GM23338 (cell line): ENCODE results near the gene RAB9B. TPM values are rescaled to one million over a fixed set of nuclear protein-coding genes. Genes with fewer than 3 reads are reported as not detected.

Source experiments
- ATAC-seq: fragments of 200-7000 bp; cut with Tn5 transposase; 3 replicates; pipeline ENCODE4 v1.9.1; 2020
- DNase-seq: peaks from one replicate; pipeline ENCODE4 v3.0.0-alpha.2; 2015; ENCODE audit warnings: low spot score
- H2AFZ ChIP-seq: fragments of 200-600 bp; sonication (generic); 2 replicates; pipeline ENCODE4 v1.8.0; 2016; ENCODE audit warnings: antibody characterized with exemption, mild to moderate bottlenecking, moderate library complexity
- H3F3A ChIP-seq: fragments of 200-600 bp; sonication (generic); replicated peaks from 2 replicates; pipeline ENCODE4 v1.8.0; 2017; ENCODE audit warnings: antibody characterized with exemption, mixed run types, low read depth
- H3K27ac ChIP-seq: fragments of 200-600 bp; sonication (generic); 2 replicates; pipeline ENCODE4 v1.6.1; 2016; ENCODE audit warnings: low read depth
- H3K27me3 ChIP-seq: fragments of 200-600 bp; sonication (generic); 2 replicates; pipeline ENCODE4 v1.8.0; 2016; ENCODE audit warnings: mild to moderate bottlenecking, mixed run types, moderate library complexity; ENCODE audit not compliant: insufficient read depth
- H3K36me3 ChIP-seq: fragments of 200-600 bp; sonication (generic); 2 replicates; pipeline ENCODE4 v1.8.0; 2016; ENCODE audit warnings: mild to moderate bottlenecking; ENCODE audit not compliant: insufficient read depth
- H3K4me1 ChIP-seq: fragments of 200-600 bp; sonication (generic); 2 replicates; pipeline ENCODE4 v1.8.0; 2016; ENCODE audit warnings: mild to moderate bottlenecking, moderate library complexity; ENCODE audit not compliant: insufficient read depth
- H3K4me2 ChIP-seq: fragments of 200-600 bp; sonication (generic); 2 replicates; pipeline ENCODE4 v1.7.1; 2017; ENCODE audit warnings: mixed run types
- H3K4me3 ChIP-seq: fragments of 200-600 bp; sonication (generic); 2 replicates; pipeline ENCODE4 v1.6.1; 2016; ENCODE audit warnings: mixed run types
- H3K79me2 ChIP-seq: fragments of 200-600 bp; sonication (generic); replicated peaks from 2 replicates; pipeline ENCODE4 v1.8.0; 2017; ENCODE audit warnings: mild to moderate bottlenecking; ENCODE audit not compliant: insufficient read depth
- H3K9me2 ChIP-seq: fragments of 200-600 bp; sonication (generic); 2 replicates; pipeline ENCODE4 v1.8.0; 2017; ENCODE audit not compliant: insufficient read depth
- H4K20me1 ChIP-seq: fragments of 200-600 bp; sonication (generic); replicated peaks from 2 replicates; pipeline ENCODE4 v1.8.0; 2017; ENCODE audit warnings: mild to moderate bottlenecking; ENCODE audit not compliant: insufficient read depth
- H3K27ac Mint-ChIP-seq: 2 replicates; pipeline ENCODE4 v1.8.0; 2020; ENCODE audit warnings: inconsistent platforms, mild to moderate bottlenecking, moderate library complexity, mixed read lengths
- H3K27me3 Mint-ChIP-seq: 3 replicates; pipeline ENCODE4 v1.8.0; 2022; ENCODE audit warnings: low read depth, mild to moderate bottlenecking, moderate library complexity, mixed read lengths, inconsistent platforms; ENCODE audit not compliant: insufficient read depth, poor library complexity
- H3K36me3 Mint-ChIP-seq: 3 replicates; pipeline ENCODE4 v1.8.0; 2021; ENCODE audit warnings: low read depth, mild to moderate bottlenecking, inconsistent platforms, moderate library complexity, mixed read lengths
- H3K4me1 Mint-ChIP-seq: 3 replicates; pipeline ENCODE4 v1.8.0; 2020; ENCODE audit warnings: mild to moderate bottlenecking, inconsistent platforms, mixed read lengths
- H3K4me3 Mint-ChIP-seq: 3 replicates; pipeline ENCODE4 v1.8.0; 2021; ENCODE audit warnings: moderate library complexity, mild to moderate bottlenecking, inconsistent platforms, mixed read lengths
- H3K9me3 Mint-ChIP-seq: 3 replicates; pipeline ENCODE4 v1.8.0; 2020; ENCODE audit warnings: moderate library complexity, mild to moderate bottlenecking, inconsistent platforms, mixed read lengths
- CREB1 ChIP-seq: fragments of 250-450 bp; sonication (Bioruptor Pico); IDR thresholded peaks from 2 replicates; pipeline ENCODE4 v1.5.0; 2020; ENCODE audit warnings: low read depth, mild to moderate bottlenecking, moderate library complexity
- EZH2phosphoT487 ChIP-seq: fragments of 200-600 bp; sonication (generic); IDR thresholded peaks from one replicate; pipeline ENCODE4 v1.8.1; 2018; ENCODE audit warnings: antibody characterized with exemption; ENCODE audit not compliant: unreplicated experiment
- JUNB ChIP-seq: IDR thresholded peaks from one replicate; pipeline ENCODE4 v1.6.1; 2016; ENCODE audit warnings: antibody characterized with exemption; ENCODE audit not compliant: unreplicated experiment
- NANOG ChIP-seq: IDR thresholded peaks from 2 replicates; pipeline ENCODE4 v1.6.1; 2016; ENCODE audit warnings: antibody characterized with exemption, borderline replicate concordance
- POLR2AphosphoS5 ChIP-seq: IDR thresholded peaks from 2 replicates; pipeline ENCODE4 v1.6.1; 2016; ENCODE audit warnings: antibody characterized with exemption, low read depth
- REST ChIP-seq: IDR thresholded peaks from one replicate; pipeline ENCODE4 v1.6.1; 2018; ENCODE audit warnings: antibody characterized with exemption; ENCODE audit not compliant: unreplicated experiment
- STAT1 ChIP-seq: IDR thresholded peaks from one replicate; pipeline ENCODE4 v1.6.1; 2016; ENCODE audit warnings: antibody characterized with exemption; ENCODE audit not compliant: unreplicated experiment
- ZNF114 ChIP-seq: fragments of 250-450 bp; sonication (Bioruptor Pico); IDR thresholded peaks from 2 replicates; pipeline ENCODE4 v1.5.0; 2020; ENCODE audit warnings: mild to moderate bottlenecking, moderate library complexity
- ZNF331 ChIP-seq: fragments of 250-450 bp; sonication (Bioruptor Pico); IDR thresholded peaks from 2 replicates; pipeline ENCODE4 v1.5.0; 2020; ENCODE audit warnings: low read depth, mild to moderate bottlenecking, moderate library complexity
- polyA plus RNA-seq: library from polyadenylated mRNA; unstranded; fragments of >200 nt; fragmentation: Nextera tagmentation; extraction: Ambion mirVana; gene quantifications from 2 replicates; pipeline ENCODE4 v1.2.1, GENCODE V29; 2016
- total RNA-seq: library from RNA; depleted of rRNA; stranded (reverse); fragments of >200 nt; shearing (Covaris generic); gene quantifications from 2 replicates; pipeline ENCODE4 v1.2.3, GENCODE V29; 2014
- TF ChIP-seq, protein P1 (sequence below), 2 experiments: fragments of 200-600 bp in 1 of 2; sonication (generic) in 1 of 2; conservative IDR thresholded peaks; 2 replicates each; pipeline versions ENCODE4 v1.5.1 to v1.6.1; 2016 to 2017; ENCODE audit warnings: antibody characterized with exemption in 2 of 2, low read depth in 2 of 2, mild to moderate bottlenecking in 2 of 2, moderate library complexity in 1 of 2

RAB9B gene
- total and polyA plus RNA-seq, 2 experiments from 2014 or later: 0.24 to 0.28 TPM

GRCh38 chrX:103792916-103793544 lies 39.0 kb downstream of the RAB9B start (continued):
- no peak for TF ChIP-seq REST
- no peak for TF ChIP-seq NANOG
- no peak for TF ChIP-seq ZNF331 (CRISPR knock-in tag)
- TF ChIP-seq EZH2phosphoT487: no peak
- TF ChIP-seq, protein P1, sequence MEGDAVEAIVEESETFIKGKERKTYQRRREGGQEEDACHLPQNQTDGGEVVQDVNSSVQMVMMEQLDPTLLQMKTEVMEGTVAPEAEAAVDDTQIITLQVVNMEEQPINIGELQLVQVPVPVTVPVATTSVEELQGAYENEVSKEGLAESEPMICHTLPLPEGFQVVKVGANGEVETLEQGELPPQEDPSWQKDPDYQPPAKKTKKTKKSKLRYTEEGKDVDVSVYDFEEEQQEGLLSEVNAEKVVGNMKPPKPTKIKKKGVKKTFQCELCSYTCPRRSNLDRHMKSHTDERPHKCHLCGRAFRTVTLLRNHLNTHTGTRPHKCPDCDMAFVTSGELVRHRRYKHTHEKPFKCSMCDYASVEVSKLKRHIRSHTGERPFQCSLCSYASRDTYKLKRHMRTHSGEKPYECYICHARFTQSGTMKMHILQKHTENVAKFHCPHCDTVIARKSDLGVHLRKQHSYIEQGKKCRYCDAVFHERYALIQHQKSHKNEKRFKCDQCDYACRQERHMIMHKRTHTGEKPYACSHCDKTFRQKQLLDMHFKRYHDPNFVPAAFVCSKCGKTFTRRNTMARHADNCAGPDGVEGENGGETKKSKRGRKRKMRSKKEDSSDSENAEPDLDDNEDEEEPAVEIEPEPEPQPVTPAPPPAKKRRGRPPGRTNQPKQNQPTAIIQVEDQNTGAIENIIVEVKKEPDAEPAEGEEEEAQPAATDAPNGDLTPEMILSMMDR (conservative IDR thresholded peaks at IDR 0.05; ENCODE audit: low read depth in 2 of 2): no peak
- TF ChIP-seq STAT1: no peak
- TF ChIP-seq POLR2AphosphoS5: no peak
- TF ChIP-seq ZNF114 (CRISPR knock-in tag): no peak
- TF ChIP-seq JUNB: no peak

- Histone ChIP-seq H3F3A (no peaks in the 10 kb centered on the region), H3K4me3 (no peak overlapping the region), H3K79me2 (no peaks in the 10 kb centered on the region), H3K4me2 (no peak overlapping the region), H3K27ac (no peak overlapping the region), H2AFZ (no peak overlapping the region), H3K27me3 (no peaks in the 10 kb centered on the region), H3K4me1 (no peaks in the 10 kb centered on the region), H3K9me2 (no peaks in the 10 kb centered on the region), H4K20me1 (no peaks in the 10 kb centered on the region), H3K36me3 (no peaks in the 10 kb centered on the region; the same call in 1 of the 2 replicates)
- TF ChIP-seq, protein P1 (conservative IDR thresholded peaks at IDR 0.05; ENCODE audit: low read depth in 2 of 2): no peak
- no peak for TF ChIP-seq CREB1
- no peak for TF ChIP-seq NANOG
- no peak for TF ChIP-seq STAT1
- TF ChIP-seq EZH2phosphoT487: no peak
- Mint-ChIP-seq H3K4me3 (no peak overlapping the region), H3K27me3 (peaks cover 2% of the 10 kb centered on the region), H3K9me3 (no peaks in the 10 kb centered on the region), H3K27ac (no peak overlapping the region), H3K36me3 (peaks cover 30% of the 10 kb centered on the region), H3K4me1 (peaks cover 4% of the 10 kb centered on the region; the same call in 1 of the 3 replicates)
- ATAC-seq: no peak
- DNase-seq: no peak
These were observed 40.1 kb downstream of the RAB9B start for GRCh38 chrX:103791826-103792485.
